ENCODE results near the gene TFAM. TPM values are rescaled to one million over a fixed set of nuclear protein-coding genes. Genes with fewer than 3 reads are reported as not detected.

The TFAM gene
- total RNA-seq, 4 donors from 2014 or later, result 9.2 to 21.7 (median 15.0) TPM

DNA sequence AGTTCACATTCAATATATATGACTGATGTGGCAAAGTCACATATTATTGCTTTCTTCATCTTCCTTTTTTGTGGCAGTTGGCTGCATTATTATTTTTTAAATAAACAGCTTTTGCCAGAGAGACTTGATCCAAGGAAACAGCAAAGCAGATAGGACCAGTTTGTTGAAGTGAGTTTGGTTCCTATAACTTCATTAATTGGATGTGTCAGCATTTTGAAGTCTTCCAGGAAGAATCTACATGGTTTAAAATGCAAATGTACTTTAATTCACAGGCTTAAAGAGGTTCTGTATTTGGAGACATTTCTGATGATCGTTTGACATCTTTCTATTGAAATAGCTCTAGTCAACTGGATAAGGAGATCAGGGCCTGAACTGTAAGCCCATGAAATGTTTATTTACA lies 37.2 kb upstream of the TFAM start:
- no peak for DNase-seq
- peak overlapping the region; percentile 39 to 98 (median 86) for H3K27ac ChIP-seq
- intact Hi-C loops (cut with DNase I; ENCODE audit: low total_unique reads) (no loop called here), in situ Hi-C loops (cut with MboI; ENCODE audit: low sequenced_read_pairs in 4 of 4) (no loop called here)
- H3K36me3 ChIP-seq, result peaks cover 0 to 6% of the 10 kb centered on the region in 2 donors
- no peaks in the 10 kb centered on the region for H3K9me3 ChIP-seq
- H3K27me3 ChIP-seq, result no peaks in the 10 kb centered on the region
- ATAC-seq, result no peak
- H3K4me3 ChIP-seq, result no peak overlapping the region
- peaks cover 83 to 84% of the 10 kb centered on the region in 2 donors for H3K4me1 ChIP-seq
- TF ChIP-seq POLR2A (IDR thresholded peaks at IDR 0.05), result no peak
- TF ChIP-seq, protein P1, sequence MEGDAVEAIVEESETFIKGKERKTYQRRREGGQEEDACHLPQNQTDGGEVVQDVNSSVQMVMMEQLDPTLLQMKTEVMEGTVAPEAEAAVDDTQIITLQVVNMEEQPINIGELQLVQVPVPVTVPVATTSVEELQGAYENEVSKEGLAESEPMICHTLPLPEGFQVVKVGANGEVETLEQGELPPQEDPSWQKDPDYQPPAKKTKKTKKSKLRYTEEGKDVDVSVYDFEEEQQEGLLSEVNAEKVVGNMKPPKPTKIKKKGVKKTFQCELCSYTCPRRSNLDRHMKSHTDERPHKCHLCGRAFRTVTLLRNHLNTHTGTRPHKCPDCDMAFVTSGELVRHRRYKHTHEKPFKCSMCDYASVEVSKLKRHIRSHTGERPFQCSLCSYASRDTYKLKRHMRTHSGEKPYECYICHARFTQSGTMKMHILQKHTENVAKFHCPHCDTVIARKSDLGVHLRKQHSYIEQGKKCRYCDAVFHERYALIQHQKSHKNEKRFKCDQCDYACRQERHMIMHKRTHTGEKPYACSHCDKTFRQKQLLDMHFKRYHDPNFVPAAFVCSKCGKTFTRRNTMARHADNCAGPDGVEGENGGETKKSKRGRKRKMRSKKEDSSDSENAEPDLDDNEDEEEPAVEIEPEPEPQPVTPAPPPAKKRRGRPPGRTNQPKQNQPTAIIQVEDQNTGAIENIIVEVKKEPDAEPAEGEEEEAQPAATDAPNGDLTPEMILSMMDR (IDR thresholded peaks at IDR 0.05 in 4 of 5, conservative IDR thresholded peaks at IDR 0.05 in 1 of 5), result no peak

DNA sequence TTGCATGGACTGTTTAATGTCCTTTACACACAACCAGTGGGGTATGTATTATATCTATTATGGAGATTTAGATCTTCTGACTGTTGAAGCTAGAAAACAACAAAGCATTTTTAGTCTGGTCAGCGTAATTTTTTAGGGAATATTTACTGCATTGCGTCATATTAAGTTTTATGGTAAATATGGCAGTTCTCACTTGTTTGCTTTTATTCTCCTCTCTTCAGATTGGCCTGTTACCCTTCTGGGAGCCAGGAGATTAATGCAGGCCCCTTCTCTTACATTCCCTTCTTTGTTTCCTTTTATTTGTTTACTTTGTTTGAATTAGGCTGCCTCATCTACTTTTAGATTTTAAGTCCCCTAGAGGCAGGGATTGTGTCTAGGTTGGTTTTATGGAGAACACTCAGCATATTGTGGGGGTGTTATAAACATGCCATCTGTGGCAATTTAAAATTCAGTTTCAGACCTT lies 36.6 kb upstream of the TFAM start:
- H3K27me3 ChIP-seq, result no peaks in the 10 kb centered on the region
- H3K4me1 ChIP-seq, result peaks cover 83 to 84% of the 10 kb centered on the region in 2 donors
- H3K27ac ChIP-seq, result peak overlapping the region; percentile 39 to 98 (median 86)
- H3K36me3 ChIP-seq, result peaks cover 0 to 6% of the 10 kb centered on the region in 2 donors
- ATAC-seq (no peak), DNase-seq (no peak)
- intact Hi-C loops (cut with DNase I; ENCODE audit: low total_unique reads), result no loop called here
- H3K9me3 ChIP-seq, result no peaks in the 10 kb centered on the region
- no peak overlapping the region for H3K4me3 ChIP-seq
- in situ Hi-C loops (cut with MboI; ENCODE audit: low sequenced_read_pairs in 4 of 4), result no loop called here
- TF ChIP-seq, protein P1 (IDR thresholded peaks at IDR 0.05 in 4 of 5, conservative IDR thresholded peaks at IDR 0.05 in 1 of 5), result no peak
- no peak for TF ChIP-seq POLR2A (IDR thresholded peaks at IDR 0.05)

DNA sequence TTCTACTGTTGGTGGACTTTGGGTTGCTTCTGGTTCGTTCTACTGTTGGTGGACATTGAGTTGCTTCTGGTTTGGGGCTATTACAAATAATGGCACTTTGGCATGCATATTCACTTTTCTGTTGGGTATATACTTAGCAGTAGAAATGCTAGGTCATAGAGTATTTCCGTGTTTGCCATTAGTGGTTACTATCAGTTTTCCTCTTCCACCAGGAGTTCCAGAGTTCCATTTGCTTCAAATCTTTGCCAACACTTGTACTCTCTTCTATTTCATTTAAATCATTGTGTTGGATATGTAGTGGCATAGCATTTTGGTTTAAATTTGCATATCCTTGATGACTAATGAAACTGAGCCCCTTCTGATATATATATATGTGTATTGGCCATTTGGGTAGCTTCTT lies 35.2 kb upstream of the TFAM start:
- Histone ChIP-seq H3K9me3 (no peaks in the 10 kb centered on the region), H3K4me3 (peak overlapping the region in 1 of 4 donors; percentile 8), H3K4me1 (peaks cover 83% of the 10 kb centered on the region in 2 donors), H3K27me3 (no peaks in the 10 kb centered on the region), H3K36me3 (peaks cover 0 to 6% of the 10 kb centered on the region in 2 donors), H3K27ac (peak overlapping the region; percentile 9 to 98 (median 86))
- ATAC-seq (no peak), DNase-seq (no peak)
- intact Hi-C loops (cut with DNase I; ENCODE audit: low total_unique reads) (no loop called here), in situ Hi-C loops (cut with MboI; ENCODE audit: low sequenced_read_pairs in 4 of 4) (no loop called here)
- TF ChIP-seq POLR2A (IDR thresholded peaks at IDR 0.05), result no peak
- TF ChIP-seq, protein P1 (IDR thresholded peaks at IDR 0.05 in 4 of 5, conservative IDR thresholded peaks at IDR 0.05 in 1 of 5), result no peak

DNA sequence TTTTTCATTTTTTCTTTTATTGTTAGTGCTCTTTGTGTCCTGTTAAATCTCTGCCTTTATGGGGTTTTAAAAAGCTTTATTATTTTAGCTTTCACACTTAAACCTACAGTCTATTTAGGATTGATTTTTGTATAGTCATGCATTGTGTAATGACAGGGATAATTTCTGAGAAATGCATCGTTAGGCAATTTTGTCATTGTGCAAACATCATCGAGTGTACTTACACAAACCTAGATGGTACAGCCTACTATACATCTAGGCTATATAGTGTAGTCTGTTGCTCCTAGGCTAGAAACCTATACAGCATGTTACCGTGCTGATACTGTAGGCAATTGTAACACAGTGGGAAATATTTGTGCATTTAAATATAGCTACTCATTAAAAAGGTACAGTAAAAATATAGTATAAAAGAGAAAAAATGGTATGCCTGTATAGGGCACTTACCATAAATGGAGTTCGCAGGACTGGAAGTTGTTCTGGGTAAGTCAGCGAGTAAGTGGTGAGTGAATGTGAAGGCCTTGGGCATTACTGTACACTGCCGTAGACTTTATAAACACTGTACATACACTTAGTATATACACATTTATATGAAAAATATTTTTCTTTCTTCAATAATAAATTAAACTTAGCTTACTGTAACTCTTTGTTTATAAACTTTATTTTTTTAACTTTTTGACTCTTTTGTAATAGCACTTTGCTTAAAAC lies 34.4 kb upstream of the TFAM start:
- intact Hi-C loops (cut with DNase I; ENCODE audit: low total_unique reads), result no loop called here
- Histone ChIP-seq H3K27ac (peak overlapping the region; percentile 9 to 98 (median 86)), H3K4me1 (peaks cover 83 to 84% of the 10 kb centered on the region in 2 donors), H3K4me3 (no peak overlapping the region), H3K27me3 (no peaks in the 10 kb centered on the region), H3K9me3 (no peaks in the 10 kb centered on the region), H3K36me3 (peaks cover 0 to 6% of the 10 kb centered on the region in 2 donors)
- TF ChIP-seq POLR2A (IDR thresholded peaks at IDR 0.05), result no peak
- TF ChIP-seq, protein P1 (IDR thresholded peaks at IDR 0.05 in 4 of 5, conservative IDR thresholded peaks at IDR 0.05 in 1 of 5), result no peak
- DNase-seq (no peak), ATAC-seq (no peak)
- in situ Hi-C loops (cut with MboI; ENCODE audit: low sequenced_read_pairs in 4 of 4), result no loop called here
